ENCODE results near the gene MAZ.
"Not testable (repeated sequence)": the region's sequence is repeated elsewhere in the genome, so short reads cannot be mapped to it uniquely, and the experiment has no call there.

The MAZ gene

GRCh38 chr16:29757950-29758466, 48.3 kb upstream of the MAZ start:
- ATAC-seq = no peak
- no peak for TF ChIP-seq ESRRG (CRISPR knock-in tag; IDR thresholded peaks at IDR 0.05)

- ATAC-seq = no peak
- TF ChIP-seq TCF4 (CRISPR knock-in tag; IDR thresholded peaks at IDR 0.05; ENCODE audit: borderline replicate concordance) (no peak), CSDC2 (CRISPR knock-in tag; IDR thresholded peaks at IDR 0.05) (no peak), ARNTL (CRISPR knock-in tag; IDR thresholded peaks at IDR 0.05; ENCODE audit: borderline replicate concordance, low read depth) (no peak), RARB (CRISPR knock-in tag; IDR thresholded peaks at IDR 0.05) (no peak), ZNF565 (CRISPR knock-in tag; conservative IDR thresholded peaks at IDR 0.05; ENCODE audit: low read depth) (no peak), PATZ1 (CRISPR knock-in tag; IDR thresholded peaks at IDR 0.05; ENCODE audit: borderline replicate concordance) (no peak), ZFP30 (CRISPR knock-in tag; IDR thresholded peaks at IDR 0.05) (no peak), CREB5 (CRISPR knock-in tag; IDR thresholded peaks at IDR 0.05; ENCODE audit: low read depth) (no peak), ISL1 (CRISPR knock-in tag; IDR thresholded peaks at IDR 0.05) (no peak), ZNF8 (CRISPR knock-in tag; IDR thresholded peaks at IDR 0.05) (no peak), ESRRG (CRISPR knock-in tag; IDR thresholded peaks at IDR 0.05) (no peak)
Measured at GRCh38 chr16:29760567-29761279, 45.6 kb upstream of the MAZ start.

- ATAC-seq = not testable (repeated sequence)
Measured at GRCh38 chr16:29761280-29761651, 45.1 kb upstream of the MAZ start.

GRCh38 chr16:29761882-29762281, 44.4 kb upstream of the MAZ start:
- no peak for ATAC-seq
- TF ChIP-seq PATZ1 (CRISPR knock-in tag; IDR thresholded peaks at IDR 0.05; ENCODE audit: borderline replicate concordance) (no peak), ESRRG (CRISPR knock-in tag; IDR thresholded peaks at IDR 0.05) (no peak), ZC3H10 (CRISPR knock-in tag; IDR thresholded peaks at IDR 0.05) (no peak), BACH2 (CRISPR knock-in tag; IDR thresholded peaks at IDR 0.05; ENCODE audit: borderline replicate concordance) (no peak), CREB5 (CRISPR knock-in tag; IDR thresholded peaks at IDR 0.05; ENCODE audit: low read depth) (no peak), PPARA (CRISPR knock-in tag; IDR thresholded peaks at IDR 0.05; ENCODE audit: borderline replicate concordance) (no peak), ZFP30 (CRISPR knock-in tag; IDR thresholded peaks at IDR 0.05) (no peak), POU6F1 (CRISPR knock-in tag; IDR thresholded peaks at IDR 0.05; ENCODE audit: borderline replicate concordance, low read depth) (no peak), CSRNP3 (CRISPR knock-in tag; IDR thresholded peaks at IDR 0.05) (no peak), TOX (CRISPR knock-in tag; IDR thresholded peaks at IDR 0.05; ENCODE audit: borderline replicate concordance) (no peak), ZNF70 (CRISPR knock-in tag; IDR thresholded peaks at IDR 0.05) (no peak)
